IPS DF 4.7 (cell line): ENCODE measurements around the gene TSC2.
"Not testable (repeated sequence)": the region's sequence is repeated elsewhere in the genome, so short reads cannot be mapped to it uniquely, and the experiment has no call there.

Experiments
- DNase-seq: peaks from one replicate; pipeline ENCODE4 v3.0.0-alpha.2; 2013; ENCODE audit warnings: low spot score; ENCODE audit errors: extremely low read depth

The TSC2 gene

DNA sequence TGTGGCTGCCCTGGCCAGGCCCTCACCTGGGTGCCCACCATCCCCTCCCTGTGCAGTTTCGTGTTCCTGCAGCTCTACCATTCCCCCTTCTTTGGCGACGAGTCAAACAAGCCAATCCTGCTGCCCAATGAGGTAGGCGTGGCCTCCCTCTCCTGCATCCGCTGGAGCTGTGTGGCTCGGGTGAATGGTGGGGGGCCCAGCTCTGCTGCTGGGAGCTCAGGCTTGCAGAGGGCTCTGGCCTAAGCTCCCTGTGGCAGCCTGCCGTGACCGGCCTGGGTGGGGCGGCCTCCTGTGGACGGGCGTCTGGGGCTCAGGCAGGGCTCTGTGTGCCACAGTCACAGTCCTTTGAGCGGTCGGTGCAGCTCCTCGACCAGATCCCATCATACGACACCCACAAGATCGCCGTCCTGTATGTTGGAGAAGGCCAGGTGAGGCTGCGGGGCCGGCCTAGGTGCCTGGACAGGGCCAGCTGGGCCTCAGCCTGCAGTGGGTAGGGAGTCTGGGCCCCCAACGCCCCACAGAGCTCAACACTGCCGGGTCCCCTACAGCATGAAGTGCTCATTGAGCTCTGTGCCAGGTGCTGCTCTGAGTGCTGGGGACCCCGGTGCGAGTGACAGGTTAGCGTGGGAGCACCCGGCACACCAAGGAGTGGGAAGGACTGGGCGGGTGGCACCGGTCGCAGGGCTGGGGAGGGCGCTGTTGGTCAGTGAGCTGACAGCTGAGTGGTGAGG, 37.3 kb downstream of the TSC2 start:
- no peak for DNase-seq

DNA sequence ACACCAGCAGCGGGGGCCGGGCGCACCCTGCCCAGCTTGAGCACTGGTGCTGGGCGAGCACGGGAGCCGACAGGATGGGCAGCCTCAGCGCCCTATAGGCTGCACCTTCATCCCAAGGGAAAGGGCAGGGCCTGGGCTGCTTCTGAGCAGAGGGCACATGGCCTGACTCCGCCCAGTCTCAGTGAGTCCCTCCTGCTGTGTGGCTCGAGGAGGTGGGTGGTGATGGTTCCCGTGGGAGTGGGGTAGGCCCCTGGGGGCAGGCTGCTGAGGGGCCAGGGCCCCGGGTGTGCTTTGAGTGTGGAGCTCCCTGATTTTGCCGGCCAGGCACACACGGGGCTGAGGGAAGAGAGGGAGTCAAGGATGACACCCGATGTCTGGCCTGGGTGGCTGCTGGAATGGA, 37.9 kb downstream of the TSC2 start:
- DNase-seq = no peak

DNA sequence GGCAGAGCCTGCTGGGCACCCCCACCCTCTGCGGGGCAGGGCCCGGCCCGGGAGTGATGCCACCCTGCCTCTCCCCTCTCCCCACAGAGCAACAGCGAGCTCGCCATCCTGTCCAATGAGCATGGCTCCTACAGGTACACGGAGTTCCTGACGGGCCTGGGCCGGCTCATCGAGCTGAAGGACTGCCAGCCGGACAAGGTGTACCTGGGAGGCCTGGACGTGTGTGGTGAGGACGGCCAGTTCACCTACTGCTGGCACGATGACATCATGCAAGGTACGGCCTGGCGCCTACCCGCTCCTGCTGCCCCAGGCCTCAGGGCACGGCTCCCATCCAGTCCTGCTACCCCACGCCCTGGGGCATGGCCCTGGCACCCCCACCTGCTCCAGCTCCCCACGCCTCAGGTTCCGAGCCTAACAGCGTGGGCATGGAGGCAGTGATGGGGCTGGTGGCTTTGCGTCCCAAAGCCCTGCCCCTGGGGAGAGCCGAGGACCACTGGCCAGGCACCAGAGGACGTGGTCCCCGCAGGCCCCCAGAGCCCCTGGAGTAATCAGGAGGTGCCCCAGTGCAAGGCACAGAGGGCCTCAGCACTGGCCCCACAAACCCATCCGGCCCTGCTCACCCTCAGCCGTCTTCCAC, 38.4 kb downstream of the TSC2 start:
- no peak for DNase-seq

DNA sequence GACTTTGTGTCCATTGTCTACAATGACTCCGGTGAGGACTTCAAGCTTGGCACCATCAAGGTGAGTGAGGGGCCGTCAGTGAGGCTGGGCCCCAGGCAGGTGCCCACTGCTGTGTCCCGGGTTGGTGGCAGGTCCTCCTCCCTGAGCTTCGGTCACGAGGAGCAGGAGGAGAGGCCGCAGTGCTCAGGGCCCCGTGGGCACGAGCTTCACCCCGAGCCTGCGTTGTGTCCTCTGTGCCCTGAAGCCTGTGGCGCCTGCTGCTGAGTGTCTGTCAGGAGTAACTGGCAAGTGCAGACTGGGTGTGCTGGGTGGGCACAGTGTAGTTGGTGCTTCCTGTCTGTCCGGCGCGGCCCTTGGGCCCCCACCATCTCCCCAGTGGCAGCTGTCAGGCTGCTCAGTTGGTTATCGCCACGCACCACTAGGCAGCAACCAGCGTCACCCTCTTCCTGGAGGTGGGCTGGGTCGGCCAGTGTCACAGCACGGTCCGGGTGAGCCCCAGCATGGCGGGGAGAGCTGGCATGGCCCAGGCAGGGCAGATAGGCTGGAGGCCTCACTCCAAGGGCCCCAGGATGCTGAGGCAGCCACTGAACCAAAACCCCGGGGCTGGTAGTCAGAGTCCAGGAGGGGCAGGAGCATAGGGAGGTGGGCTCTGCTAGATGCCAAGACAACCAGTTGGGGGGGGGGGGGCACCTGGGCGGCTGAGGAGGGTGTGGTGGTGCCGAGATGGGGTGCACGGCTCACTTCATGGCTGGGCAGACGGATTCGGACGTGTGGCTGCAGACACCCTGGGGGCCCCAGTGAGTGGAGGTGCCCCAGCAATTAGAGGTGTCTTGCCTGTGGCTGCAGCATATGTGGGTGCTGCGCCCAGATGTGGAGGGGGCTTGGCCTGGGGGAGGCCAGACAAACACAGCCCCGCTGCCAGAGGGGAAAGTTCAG, 39.3 kb downstream of the TSC2 start:
- no peak for DNase-seq

DNA sequence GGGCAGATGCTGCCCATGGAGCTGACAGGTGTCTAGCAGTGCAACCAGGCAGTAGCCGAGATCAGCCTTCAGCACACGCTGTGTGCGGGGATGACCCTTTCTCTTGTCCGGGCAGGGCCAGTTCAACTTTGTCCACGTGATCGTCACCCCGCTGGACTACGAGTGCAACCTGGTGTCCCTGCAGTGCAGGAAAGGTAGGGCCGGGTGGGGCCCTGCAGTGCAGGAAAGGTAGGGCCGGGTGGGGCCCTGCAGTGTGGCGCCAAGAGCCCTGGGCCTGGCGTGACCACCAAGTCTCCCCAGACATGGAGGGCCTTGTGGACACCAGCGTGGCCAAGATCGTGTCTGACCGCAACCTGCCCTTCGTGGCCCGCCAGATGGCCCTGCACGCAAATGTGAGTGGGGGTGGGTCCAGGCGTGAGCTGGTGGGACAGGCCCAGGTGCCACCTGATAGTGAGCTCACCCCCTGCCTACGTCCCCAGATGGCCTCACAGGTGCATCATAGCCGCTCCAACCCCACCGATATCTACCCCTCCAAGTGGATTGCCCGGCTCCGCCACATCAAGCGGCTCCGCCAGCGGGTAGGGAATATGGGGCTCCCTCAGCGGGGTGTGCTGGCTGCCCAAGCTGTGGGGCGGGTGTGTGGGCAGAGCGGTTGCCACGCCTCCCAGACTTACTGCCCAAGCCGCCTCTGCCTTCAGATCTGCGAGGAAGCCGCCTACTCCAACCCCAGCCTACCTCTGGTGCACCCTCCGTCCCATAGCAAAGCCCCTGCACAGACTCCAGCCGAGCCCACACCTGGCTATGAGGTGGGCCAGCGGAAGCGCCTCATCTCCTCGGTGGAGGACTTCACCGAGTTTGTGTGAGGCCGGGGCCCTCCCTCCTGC, 40.2 kb downstream of the TSC2 start:
- DNase-seq = no peak

DNA sequence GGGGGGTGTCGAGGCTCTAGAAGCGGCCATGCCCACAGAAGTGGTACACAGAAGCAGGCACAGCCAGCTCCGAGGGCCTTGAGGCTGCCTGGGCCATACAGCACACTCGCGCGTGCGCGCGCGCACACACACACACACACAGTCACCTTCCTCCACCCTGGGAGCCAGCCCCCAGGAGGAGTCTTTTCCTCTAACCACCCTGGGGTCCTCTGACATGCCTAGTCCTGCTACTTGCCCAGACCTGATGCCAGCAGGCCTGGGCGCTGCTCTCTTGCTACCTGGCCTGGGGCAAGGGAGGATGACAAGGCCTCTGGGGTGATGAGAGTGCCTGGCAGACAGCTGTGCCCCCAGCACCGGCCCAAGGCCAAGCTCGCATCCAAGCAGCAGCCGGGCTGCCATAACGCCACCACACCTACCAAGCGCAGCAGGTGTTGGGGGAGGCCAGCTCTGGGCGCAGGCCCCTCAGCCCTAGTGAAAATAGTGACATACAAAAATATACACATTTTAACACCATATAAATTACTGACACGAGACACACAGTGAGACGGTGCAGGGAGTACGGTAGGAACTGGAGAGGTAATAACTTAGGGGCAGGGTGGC, 41.1 kb downstream of the TSC2 start:
- DNase-seq = no peak

DNA sequence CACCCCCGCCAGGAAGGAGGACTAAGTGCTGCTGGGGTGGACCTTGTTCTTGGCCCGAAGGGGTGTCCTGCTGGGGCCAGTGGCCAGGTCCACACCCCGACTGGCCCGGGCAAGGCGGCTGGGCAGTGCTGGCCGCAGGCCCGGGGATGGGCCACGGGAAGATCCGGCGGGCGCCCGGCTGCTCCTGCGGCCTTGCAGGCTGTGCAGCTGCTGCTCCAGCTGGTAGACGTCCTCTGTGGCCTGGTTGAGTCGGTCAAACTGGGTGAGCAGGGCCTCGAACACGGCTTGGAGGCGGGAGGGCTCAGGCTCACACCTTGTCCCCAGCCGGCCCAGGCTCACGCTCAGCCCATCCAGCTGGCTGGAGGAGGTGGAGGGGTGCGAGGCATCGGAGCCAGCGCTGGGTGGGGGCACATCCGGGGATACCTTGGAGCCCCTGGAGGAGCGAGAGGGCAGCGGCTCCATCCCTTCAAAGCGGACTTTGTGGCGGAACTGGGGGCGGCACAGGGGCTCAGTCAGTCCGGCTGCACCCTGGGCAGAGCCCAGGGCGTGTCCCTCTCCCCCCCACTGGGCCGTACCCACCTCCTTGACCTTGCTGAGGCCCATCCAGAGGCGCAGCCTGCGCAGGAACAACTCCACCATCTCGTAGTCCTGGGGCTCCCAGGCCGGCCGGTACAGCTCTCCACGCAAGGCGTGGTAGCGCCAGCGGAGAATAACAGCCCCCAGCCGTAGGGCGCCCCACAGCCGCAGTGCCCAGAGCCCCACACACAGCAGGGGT, 42.1 kb downstream of the TSC2 start:
- no peak for DNase-seq

DNA sequence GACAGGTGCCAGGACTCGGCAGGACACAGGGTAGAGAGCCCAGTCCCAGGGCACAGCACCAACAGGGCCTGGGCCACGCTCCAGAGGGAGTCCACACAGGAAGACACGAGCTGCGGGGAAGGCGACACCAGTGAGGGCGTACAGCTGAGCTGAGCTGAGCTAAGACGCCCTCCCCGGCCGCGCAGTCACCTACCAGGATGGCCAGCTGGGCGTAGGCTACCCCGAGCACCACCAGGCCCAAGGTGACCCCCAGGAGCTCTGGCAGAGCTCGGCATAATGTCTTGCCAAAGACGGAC, 42.6 kb downstream of the TSC2 start:
- no peak for DNase-seq

DNA sequence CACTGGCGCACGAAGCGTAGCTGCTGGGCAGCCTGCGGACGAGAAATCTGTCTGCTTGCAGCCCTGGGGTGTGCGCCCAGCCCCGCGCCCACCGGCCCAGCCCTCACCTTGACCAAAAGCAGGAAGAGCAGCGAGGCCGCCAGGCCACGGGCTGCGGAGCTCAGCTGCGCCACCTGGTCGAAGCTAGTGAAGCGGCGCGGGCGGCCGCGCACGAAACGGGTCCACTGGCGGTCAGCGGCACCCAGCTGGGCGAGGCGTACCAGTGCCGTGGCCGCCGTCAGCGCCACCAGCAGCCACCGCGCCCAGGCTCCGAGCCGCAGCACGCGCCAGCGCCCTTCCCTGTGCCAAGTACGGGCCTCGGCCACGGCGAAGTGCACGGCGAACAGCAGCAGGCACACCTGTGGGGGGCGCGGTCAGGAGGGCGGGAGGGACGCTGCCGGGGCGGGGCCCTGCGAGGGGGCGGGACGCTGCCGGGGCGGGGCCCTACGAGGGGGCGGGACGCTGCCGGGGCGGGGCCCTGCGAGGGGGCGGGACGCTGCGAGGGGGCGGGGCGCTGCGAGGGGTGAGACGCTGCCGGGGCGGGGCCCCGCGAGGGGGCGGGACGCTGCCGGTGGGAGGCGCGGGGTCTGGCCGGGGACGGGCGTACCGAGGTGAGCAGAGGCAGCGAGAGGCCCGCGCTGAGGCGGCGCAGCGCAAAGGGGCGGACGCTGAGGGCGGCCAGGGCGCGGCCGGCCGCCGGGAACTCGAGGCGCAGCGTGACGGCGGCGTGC, 43.2 kb downstream of the TSC2 start:
- DNase-seq = peak; percentile 16

DNA sequence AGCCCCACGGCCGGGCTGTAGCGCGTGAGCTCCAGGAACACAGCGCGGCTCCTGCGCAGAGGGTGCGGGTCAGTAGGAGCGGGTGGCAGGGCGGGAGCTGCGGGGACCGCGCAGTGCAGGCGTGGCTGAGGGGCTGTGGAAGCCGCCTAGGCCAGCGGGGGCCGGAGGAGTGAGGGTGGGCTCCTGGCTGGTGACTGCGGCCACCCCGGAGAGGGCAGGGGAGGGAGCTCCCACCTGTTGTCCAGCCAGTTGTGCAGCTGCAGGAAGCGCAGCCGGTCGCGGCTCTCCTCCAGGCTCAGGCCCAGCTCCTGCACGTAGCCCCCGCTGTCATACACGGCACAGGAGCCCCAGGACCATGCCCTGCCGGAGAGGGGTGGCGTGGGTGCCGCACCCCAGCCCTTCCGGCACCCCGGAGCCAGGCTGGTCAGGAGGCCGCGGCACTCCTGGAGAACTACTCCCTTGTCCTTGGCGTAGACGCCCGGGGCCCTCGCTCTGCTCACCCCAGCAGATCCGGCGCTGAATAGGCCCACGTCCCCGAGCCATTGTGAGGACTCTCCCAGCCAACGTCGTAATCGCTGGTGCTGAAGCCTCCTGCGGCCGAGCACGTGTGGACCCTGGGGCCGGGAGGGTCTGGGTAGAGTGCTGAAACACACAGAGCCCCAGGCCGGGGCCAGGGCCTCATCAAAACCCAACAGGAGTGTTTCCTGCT, 43.9 kb downstream of the TSC2 start:
- no peak for DNase-seq

DNA sequence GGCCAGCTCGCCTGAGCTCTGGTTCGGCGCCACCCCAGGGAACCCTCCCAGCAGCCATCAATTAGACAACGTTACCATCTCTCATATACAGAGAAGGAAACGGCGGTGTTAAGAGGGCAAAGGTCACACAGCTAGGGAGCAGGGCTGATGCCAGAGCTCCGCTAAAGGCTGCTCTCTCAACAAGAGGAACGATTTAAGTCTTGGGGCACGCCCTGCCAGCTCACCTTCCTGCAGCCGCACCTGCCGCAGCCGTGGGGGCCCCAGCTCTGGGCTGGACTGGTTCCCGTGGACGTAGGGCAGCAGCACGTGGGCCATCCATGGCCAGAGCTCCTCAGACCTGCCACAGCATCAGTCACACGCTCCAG, 44.5 kb downstream of the TSC2 start:
- no peak for DNase-seq

DNA sequence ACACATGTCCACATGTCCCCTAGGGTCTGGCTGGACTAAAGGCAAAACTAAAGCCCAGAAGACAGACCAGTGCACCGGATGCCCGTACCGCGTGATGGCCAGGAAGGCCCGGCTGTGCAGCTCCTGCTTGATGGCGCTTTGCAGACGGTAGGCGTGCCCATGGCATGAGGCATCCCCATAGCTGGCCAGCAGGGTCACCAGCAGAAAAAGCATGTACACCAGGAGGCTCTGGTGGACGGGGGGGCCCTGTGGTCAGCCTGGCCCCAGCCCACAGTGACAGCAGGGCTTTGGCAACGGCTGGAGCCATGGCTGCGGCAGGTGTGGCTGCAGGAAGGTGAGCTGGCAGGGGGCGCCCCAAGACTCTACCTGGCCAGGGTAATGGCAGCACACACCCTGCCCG, 45.1 kb downstream of the TSC2 start:
- DNase-seq = no peak

DNA sequence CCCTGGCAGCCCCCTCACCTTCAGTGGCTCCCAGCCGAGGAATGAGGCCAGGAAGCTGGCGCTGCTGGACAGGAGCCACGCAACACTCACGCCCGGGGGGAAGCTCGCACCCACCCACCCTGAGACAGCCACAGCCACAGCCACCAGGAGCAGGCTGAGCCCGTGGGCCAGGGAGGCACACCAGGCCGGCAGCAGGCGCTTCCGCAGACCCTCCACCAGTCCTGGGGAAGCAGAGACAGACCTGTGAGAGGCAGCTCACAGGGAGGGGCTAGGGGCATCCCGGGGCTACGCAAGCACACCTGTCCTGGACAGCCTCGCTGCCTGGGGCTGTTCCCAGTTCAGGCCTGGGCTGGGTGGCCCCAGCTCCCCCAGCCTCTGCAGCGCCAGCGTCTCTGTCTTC, 46.0 kb downstream of the TSC2 start:
- DNase-seq = no peak

DNA sequence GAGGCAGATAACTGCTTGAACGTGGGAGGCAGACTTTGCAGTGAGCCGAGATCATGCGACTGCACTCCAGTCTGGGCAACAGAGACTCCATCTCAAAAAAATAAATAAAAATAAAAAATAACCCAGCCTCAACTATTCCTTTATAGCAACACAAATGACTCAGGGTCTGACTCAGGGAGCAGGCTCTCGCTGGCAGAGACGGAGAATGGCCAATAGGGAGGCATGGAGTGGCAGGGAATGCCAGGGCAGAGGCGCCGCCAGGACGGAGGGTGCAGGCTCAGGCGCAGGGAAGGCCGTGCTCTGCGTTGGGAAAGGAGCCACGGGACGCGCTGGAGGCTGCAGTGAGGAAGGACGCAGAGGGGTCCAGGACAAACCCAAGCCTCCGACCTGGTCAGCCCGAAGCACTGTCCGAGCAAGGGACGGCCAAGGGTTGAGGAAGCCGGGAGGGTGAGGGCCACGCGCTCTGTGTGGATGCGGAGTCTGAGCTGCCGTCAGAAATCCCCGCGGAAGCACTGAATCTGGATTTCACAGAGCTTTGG, 47.6 kb downstream of the TSC2 start:
- DNase-seq = no peak

DNA sequence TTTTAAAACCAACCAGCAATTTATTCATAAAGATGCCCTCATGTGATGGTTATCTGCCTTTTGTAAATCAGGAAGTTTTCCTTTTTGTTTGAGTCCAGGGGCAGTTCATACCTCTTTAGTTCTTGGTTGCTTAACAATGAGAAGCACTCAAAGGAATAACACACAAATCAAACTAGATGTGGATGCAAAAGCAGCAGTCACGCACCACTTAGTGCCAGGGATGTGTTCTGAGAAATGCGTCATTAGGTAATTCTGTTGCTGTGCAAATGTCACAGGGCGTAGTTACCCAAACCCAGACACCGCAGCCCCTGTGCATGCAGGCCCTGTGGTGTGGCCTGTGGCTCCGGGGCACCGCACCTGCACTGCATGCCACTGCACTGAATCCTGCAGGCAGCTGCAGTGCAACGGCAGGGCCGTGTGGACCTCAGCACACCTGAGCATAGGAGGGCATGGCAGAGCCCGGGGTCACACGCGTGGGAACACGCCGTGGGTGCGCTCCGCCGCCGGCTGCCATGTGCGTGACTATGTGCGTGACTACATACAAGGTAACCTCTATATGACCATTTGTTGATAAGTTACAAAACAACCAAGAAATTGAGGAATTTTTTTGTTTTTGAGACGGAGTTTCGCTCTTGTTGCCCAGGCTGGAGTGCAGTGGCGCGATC, 48.3 kb downstream of the TSC2 start:
- no peak for DNase-seq

DNA sequence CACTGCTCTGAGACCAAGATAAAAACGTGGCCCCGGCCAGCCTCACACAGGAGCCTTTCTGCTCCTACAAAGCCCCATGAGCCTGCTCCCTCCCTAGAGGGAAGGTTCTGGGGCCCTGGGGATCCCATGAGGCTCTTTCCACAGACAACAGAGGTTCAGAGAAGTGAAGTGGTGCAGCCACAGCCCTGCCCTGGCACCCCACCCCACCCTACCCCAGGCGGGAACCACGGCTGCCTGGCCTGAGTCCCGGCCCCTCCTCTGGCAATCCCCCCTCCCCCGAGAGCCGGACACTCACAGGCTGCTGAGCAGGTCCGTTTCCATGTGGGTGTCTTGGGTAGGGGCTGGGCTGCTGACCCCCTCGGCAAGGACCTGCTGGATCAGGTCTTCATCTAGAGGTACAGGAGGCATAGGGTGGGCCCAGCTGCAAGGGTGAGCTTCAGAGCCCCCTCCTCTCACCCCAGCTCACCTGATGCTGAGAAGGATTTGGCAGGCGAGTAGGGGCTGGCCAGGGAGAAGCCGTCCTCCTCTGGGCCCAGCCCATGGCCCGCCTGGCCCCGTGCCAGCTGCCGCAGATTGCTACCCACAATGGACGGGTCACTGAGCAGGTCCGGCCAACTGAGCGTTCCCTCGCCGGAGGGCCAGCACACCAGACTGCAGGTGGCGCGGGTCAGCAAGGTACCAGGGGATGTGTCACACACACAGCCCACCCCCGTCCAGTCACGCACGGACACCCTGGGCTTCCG, 49.2 kb downstream of the TSC2 start:
- DNase-seq = no peak

DNA sequence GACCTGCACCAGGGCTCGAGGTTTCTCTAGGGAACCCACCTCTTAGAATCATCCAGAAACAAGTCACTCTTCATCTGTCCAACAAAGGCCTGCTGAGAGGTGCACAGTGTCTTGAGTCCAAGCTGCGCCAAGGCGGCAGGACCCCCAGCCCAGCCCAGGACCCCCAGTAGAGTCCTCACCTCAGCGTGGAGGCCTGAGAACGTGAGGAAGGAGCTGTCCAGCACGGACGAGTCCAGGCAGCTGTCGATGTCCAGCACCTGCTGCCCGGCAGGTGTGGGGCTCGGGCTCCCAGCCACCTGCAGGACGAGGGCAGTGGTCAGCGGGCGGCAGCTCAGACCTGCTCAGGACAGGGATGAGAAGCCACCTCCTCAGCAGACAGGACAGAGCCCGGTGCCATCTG, 49.9 kb downstream of the TSC2 start:
- not testable (repeated sequence) for DNase-seq
